LHCN-M2 (cell line): ENCODE data around the gene ADAM17. TPM values are rescaled to one million over a fixed set of nuclear protein-coding genes. Genes with fewer than 3 reads are reported as not detected.
"Not testable (repeated sequence)": the region's sequence is repeated elsewhere in the genome, so short reads cannot be mapped to it uniquely, and the experiment has no call there.

Experiments used
- DNase-seq: peaks from one replicate; pipeline ENCODE4 v3.0.0-alpha.2; 2012; ENCODE audit warnings: low read depth
- total RNA-seq: library from RNA; depleted of rRNA; stranded (reverse); fragments of >200 nt; gene quantifications from 2 replicates; pipeline ENCODE4 v1.2.3, GENCODE V29; 2014

ADAM17 gene
- total RNA-seq, 1 experiment from 2014 or later, result 25.2 TPM

GRCh38 chr2:9565436-9566153 lies 10.0 kb upstream of the ADAM17 start:
- peak; percentile 93 for DNase-seq

- DNase-seq, result no peak
Observed at GRCh38 chr2:9560628-9561027, 5.0 kb upstream of the ADAM17 start.

- DNase-seq, result no peak
Observed at GRCh38 chr2:9558948-9559381, 3.3 kb upstream of the ADAM17 start.

GRCh38 chr2:9556121-9556743 lies 602 bp upstream of the ADAM17 start:
- DNase-seq, result peak; percentile 32

- DNase-seq, result peak; percentile 81
Observed at GRCh38 chr2:9554921-9555296, 721 bp downstream of the ADAM17 start.

- DNase-seq, result peak; percentile 84
Observed at GRCh38 chr2:9552219-9553178, 3.1 kb downstream of the ADAM17 start.

- DNase-seq, result not testable (repeated sequence)
Observed at GRCh38 chr2:9550859-9551391, 4.7 kb downstream of the ADAM17 start.

GRCh38 chr2:9549420-9549819 lies 6.2 kb downstream of the ADAM17 start:
- no peak for DNase-seq

GRCh38 chr2:9548506-9548905 lies 7.1 kb downstream of the ADAM17 start:
- no peak for DNase-seq

- DNase-seq, result peak; percentile 86
Observed at GRCh38 chr2:9547262-9547991, 8.2 kb downstream of the ADAM17 start.

GRCh38 chr2:9545502-9545901 lies 10.1 kb downstream of the ADAM17 start:
- no peak for DNase-seq

- no peak for DNase-seq
Observed at GRCh38 chr2:9543557-9543956, 12.1 kb downstream of the ADAM17 start.

- DNase-seq, result peak; percentile 30
Observed at GRCh38 chr2:9539531-9539930, 16.1 kb downstream of the ADAM17 start.

- peak; percentile 99 for DNase-seq
Observed at GRCh38 chr2:9538000-9538507, 17.6 kb downstream of the ADAM17 start.

- no peak for DNase-seq
Observed at GRCh38 chr2:9536504-9536903, 19.1 kb downstream of the ADAM17 start.

- no peak for DNase-seq
Observed at GRCh38 chr2:9535177-9535576, 20.5 kb downstream of the ADAM17 start.

- DNase-seq, result no peak
Observed at GRCh38 chr2:9533663-9534062, 22.0 kb downstream of the ADAM17 start.

GRCh38 chr2:9532421-9532820 lies 23.2 kb downstream of the ADAM17 start:
- no peak for DNase-seq

- no peak for DNase-seq
Observed at GRCh38 chr2:9527995-9528787, 27.4 kb downstream of the ADAM17 start.

- no peak for DNase-seq
Observed at GRCh38 chr2:9525266-9525665, 30.4 kb downstream of the ADAM17 start.
